CD4-positive, alpha-beta T cell treated with Interleukin-15 for 4 hours (primary cell): ENCODE results near the gene FYN.

Source experiments
- DNase-seq: peaks from one replicate; pipeline ENCODE4 v3.0.0-alpha.2; 2020; ENCODE audit warnings: low spot score

The FYN gene

GRCh38 chr6:111769365-111770152 is 103.7 kb downstream of the FYN start:
- DNase-seq: no peak

GRCh38 chr6:111768431-111768770 is 104.9 kb downstream of the FYN start:
- no peak for DNase-seq

GRCh38 chr6:111767752-111768430 is 105.4 kb downstream of the FYN start:
- DNase-seq: peak; percentile 60

GRCh38 chr6:111766201-111766857 is 106.9 kb downstream of the FYN start:
- DNase-seq: no peak

- no peak for DNase-seq
Measured at GRCh38 chr6:111765763-111766162, 107.5 kb downstream of the FYN start.

DNA sequence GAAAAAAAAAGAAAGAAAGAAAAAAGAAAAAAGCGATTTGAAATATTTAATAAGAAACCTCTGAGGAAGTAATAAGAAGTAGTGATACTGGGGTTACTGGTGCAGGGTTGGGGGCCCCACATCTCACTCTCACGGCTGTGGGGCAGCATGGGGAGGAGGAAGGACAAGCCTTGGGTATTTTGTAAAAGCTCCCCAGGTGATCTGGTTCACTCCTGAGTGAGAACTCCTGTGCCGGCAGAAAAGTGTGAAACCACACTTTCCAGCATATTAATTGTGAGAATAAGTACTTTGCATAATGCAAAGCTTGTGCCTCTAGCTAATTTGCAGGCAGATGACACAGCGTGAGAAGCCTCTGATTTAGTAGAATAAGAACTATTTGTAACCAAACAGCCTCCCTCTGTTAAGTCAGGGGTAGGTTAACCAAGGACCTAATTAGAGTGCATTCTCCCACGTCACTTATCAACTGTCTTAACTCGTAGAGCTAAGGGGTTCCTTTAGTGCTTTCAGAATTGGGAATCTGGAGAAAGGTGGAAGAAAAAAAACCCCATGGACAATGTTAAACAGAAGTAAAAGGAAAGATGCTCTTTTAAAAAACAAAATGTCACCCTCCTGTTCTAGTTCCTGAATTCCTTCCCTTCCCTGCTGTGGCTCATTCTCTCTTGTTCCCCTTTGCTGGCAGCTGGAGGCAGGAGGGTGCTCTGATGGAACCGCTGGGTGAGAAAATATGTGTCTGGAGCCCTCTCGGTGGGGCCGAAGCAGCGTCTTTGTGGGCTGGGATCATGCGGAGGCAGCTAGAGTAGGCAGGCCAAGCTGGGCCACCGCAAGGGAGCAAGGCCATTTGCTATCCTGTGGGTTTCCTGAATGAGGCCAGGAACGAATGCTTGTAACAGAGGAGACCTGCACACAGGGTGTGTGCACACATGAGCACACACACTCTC is 108.7 kb downstream of the FYN start:
- DNase-seq: peak; percentile 72

GRCh38 chr6:111763381-111763780 is 109.9 kb downstream of the FYN start:
- DNase-seq: no peak

DNA sequence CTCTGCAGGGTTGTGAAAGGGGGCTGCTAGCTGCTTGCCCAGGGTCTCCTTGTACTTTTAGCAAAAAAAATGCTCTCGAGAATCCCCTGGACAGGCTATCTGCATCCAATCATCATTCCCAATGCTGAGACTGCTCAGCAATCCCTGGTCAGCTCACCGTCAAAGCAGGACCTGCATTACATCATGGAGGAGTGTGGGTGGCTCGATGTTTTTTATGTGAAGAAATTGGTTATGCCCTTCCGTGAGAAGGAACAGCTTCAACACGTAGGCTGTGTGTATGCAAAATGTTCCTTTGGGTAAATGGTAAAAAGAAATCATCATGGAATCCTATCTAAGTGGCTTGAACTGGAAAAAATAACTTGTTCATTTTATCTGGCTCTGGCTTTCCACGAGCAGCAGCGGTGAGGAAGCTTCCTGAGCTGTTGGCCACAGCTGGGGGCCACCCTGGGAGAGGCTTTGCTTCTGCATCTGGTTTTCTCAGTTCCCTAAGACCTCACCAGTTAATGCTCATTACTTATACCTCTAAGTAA is 111.4 kb downstream of the FYN start:
- no peak for DNase-seq

DNA sequence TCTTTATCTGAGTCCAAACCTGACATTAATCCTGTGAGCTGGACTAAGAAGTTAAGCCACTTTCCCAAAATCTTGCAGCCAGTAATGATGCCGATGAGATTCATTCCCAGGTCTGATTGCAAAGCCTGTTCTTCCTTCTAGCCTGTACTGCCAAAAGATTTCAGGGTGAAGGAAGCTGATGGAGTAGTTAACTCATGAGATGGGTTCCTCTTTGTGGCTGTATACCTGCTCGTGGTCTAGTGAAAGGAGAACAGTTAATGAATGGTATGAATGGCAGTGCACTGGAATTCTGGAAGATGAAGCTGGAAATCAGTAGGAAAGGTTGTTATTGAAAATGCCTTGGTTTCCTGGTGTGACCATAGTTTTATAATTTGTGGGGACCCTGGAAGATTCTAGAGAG is 112.0 kb downstream of the FYN start:
- no peak for DNase-seq

- peak; percentile 69 for DNase-seq
Measured at GRCh38 chr6:111759836-111760785, 113.1 kb downstream of the FYN start.

- DNase-seq: no peak
Measured at GRCh38 chr6:111759331-111759835, 113.9 kb downstream of the FYN start.

GRCh38 chr6:111758608-111759329 is 114.5 kb downstream of the FYN start:
- peak; percentile 46 for DNase-seq

DNA sequence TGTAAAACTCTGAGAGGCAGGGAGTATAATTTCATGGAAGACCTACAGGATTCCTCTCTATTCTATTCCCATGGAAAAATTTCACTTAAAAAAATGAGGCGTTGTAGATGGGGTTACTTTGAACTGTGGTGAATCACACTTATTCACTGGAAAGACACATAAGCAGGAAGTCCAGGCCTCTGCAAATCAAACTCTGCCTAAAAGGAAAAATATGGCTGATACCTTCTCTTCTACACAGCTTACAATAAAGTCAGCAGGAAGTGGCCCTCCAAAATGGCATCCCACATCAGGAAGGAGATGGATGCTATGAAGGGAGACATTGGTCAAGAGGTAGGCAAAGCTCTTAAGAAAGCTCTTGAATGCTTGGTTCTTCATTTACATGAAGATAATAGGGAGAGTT is 115.9 kb downstream of the FYN start:
- peak; percentile 53 for DNase-seq

GRCh38 chr6:111754423-111754822 is 118.8 kb downstream of the FYN start:
- DNase-seq: no peak

- DNase-seq: no peak
Measured at GRCh38 chr6:111753573-111753972, 119.7 kb downstream of the FYN start.

GRCh38 chr6:111752476-111752875 is 120.8 kb downstream of the FYN start:
- no peak for DNase-seq

DNA sequence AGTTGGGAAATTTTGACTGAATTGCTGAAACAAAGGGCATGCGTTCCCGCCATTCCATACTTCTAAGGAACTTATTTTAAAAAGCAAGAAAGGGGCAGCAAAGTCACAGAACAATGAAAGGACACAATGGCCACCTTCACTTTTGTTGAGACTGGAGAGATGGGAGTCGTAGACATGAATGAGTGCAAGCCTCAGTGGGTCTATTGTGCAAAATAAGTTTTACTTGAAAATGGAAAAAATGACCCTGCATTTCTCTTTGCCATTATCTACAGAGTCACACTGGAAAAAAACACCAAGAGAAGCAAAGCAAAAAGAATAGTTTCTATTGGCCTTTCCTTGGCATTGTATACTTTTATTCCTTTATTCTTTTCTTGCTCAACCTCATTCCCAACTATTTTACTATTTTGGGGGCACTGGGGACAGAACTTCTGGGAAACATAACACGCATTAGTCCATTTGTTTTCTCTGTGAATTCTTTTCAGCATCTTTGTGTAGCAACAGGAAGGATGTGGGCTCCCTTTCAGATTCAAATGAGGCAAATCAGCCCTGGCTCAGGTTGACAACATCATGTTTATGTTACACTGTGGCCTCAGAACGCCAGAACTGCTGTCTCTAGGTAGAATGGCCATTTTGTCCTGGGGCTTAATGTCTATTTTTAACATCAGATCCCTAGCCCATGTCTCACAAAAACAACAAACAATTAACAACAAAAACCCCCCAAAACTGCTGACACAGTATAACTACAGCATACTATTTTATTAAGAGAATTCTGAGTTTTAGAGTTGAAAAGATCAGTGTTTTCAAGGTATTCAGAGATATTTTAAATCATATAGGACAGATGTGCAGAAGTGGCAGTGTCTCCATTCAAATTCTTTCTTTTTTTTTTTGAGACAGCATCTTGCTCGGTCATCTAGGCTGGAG is 122.2 kb downstream of the FYN start:
- DNase-seq: peak; percentile 76

DNA sequence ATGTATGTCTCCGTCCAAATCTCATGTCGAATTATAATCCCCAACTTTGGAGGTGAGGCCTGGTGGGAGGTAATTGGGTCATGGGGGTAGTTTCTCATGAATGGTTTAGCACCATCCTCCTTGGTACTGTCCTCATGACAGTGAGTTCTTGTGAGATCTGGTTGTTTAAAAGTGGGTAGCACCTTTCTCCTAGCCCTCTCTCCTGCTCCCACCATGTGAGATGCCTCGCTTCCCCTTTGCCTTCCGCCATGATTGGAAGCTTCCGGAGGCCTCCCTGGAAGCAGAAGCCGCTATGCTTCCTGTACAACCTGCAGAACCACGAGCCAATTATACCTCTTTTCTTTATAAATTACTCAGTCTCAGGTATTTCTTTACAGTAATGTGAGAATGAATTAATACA is 123.1 kb downstream of the FYN start:
- DNase-seq: no peak

DNA sequence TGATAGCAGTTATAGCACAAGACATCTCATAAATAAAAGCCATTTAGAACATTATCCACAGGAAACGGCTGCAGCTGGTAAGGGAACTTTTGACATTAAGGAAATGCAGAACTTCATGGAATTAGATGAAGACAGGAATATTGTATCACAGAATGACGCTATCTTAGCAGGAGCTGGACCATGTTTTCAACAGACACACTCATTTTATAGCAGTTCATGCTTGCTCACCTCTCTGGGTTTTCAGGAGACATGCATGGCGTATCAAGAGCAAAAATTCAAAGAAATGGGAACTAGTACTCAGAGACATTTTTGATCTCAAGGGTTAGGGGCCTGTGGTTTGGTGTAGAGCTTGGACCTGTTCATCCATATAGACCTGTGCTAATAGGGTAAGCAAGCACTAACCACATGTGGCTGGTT is 125.0 kb downstream of the FYN start:
- DNase-seq: no peak
